PFSK-1 (cell line): ENCODE data around the gene POLD1.

Experiments used
- FOXP2 ChIP-seq: optimal IDR thresholded peaks from 2 replicates; pipeline ENCODE3; 2011; ENCODE audit warnings: borderline replicate concordance, control low read depth, inconsistent platforms; ENCODE audit not compliant: insufficient read depth; ENCODE audit errors: extremely low read length, extremely low read depth
- POLR2AphosphoS5 ChIP-seq: IDR thresholded peaks from 2 replicates; pipeline ENCODE4 v1.6.1; 2012; ENCODE audit warnings: low read depth, mild to moderate bottlenecking, control low read depth, low read length, moderate library complexity
- SIN3A ChIP-seq: IDR thresholded peaks from 2 replicates; pipeline ENCODE4 v1.6.1; 2012; ENCODE audit warnings: mild to moderate bottlenecking, low read length, moderate library complexity, borderline replicate concordance; ENCODE audit not compliant: insufficient read depth
- TAF1 ChIP-seq: IDR thresholded peaks from 2 replicates; pipeline ENCODE4 v1.6.1; 2012; ENCODE audit warnings: low read length, control low read depth, borderline replicate concordance; ENCODE audit not compliant: insufficient read depth
- TF ChIP-seq, protein P1 (sequence below), 2 experiments: IDR thresholded peaks; 2 replicates each; pipeline versions ENCODE4 v1.6.1 to v1.8.0; 2011 to 2012; ENCODE audit warnings: low read depth in 2 of 2, low read length in 2 of 2, control low read depth in 1 of 2, inconsistent platforms in 1 of 2, mild to moderate bottlenecking in 1 of 2, moderate library complexity in 1 of 2; ENCODE audit not compliant: insufficient read depth in 1 of 2

Gene POLD1

DNA sequence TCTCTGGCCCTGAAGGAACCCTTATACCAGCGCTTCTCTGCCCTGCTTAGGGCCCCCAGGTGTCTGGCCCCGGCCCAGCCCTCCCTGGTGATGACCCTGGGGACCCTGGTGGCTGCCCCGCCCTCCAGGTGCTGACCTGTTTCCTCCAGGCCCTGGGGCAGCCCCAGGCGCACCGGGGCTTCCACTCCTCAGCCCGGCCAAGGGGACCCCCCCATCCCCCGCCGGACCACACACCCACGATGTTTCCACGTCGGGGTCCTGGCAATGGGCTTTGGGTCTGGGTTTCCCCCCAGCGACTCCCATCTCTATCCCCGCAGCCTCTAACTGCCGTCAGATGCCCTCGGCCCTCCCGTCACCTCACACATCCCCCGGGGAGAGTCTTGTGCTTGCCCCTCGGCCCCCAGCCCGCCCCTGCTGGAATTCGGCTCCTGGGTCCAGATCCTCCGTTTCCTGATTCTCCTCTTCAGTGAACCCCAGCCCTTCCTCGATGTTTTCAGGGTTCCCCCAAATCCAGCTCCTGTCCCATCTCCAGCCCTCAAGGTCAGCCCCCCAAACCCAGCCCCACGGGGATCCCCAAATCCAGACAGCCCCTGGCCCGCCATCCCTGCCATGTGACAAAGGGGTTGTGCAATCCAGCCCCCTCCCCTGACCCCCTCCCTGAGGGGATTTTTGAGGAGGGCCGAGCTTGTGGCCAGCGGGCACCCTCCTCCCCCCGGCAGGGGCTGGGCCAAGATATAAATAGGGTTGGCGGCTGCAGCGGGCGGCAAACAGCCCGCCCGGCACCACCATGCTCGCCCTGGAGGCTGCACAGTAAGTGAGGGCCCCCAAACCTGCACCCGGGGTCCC, 34.3 kb downstream of the POLD1 start, which contains the start of gene SPIB:
Gene SPIB (plus strand): TSS at position 763 of the 846 bp plus-strand sequence. CDS start 25 bp downstream, at position 788.
- TF ChIP-seq, protein P1, sequence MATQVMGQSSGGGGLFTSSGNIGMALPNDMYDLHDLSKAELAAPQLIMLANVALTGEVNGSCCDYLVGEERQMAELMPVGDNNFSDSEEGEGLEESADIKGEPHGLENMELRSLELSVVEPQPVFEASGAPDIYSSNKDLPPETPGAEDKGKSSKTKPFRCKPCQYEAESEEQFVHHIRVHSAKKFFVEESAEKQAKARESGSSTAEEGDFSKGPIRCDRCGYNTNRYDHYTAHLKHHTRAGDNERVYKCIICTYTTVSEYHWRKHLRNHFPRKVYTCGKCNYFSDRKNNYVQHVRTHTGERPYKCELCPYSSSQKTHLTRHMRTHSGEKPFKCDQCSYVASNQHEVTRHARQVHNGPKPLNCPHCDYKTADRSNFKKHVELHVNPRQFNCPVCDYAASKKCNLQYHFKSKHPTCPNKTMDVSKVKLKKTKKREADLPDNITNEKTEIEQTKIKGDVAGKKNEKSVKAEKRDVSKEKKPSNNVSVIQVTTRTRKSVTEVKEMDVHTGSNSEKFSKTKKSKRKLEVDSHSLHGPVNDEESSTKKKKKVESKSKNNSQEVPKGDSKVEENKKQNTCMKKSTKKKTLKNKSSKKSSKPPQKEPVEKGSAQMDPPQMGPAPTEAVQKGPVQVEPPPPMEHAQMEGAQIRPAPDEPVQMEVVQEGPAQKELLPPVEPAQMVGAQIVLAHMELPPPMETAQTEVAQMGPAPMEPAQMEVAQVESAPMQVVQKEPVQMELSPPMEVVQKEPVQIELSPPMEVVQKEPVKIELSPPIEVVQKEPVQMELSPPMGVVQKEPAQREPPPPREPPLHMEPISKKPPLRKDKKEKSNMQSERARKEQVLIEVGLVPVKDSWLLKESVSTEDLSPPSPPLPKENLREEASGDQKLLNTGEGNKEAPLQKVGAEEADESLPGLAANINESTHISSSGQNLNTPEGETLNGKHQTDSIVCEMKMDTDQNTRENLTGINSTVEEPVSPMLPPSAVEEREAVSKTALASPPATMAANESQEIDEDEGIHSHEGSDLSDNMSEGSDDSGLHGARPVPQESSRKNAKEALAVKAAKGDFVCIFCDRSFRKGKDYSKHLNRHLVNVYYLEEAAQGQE (IDR thresholded peaks at IDR 0.05; ENCODE audit: insufficient read depth in 1 of 2, low read depth in 2 of 2, low read length in 2 of 2), result no peak
- TF ChIP-seq TAF1, result no peak
- no peak for TF ChIP-seq FOXP2
- TF ChIP-seq POLR2AphosphoS5, result no peak
- TF ChIP-seq SIN3A, result no peak

DNA sequence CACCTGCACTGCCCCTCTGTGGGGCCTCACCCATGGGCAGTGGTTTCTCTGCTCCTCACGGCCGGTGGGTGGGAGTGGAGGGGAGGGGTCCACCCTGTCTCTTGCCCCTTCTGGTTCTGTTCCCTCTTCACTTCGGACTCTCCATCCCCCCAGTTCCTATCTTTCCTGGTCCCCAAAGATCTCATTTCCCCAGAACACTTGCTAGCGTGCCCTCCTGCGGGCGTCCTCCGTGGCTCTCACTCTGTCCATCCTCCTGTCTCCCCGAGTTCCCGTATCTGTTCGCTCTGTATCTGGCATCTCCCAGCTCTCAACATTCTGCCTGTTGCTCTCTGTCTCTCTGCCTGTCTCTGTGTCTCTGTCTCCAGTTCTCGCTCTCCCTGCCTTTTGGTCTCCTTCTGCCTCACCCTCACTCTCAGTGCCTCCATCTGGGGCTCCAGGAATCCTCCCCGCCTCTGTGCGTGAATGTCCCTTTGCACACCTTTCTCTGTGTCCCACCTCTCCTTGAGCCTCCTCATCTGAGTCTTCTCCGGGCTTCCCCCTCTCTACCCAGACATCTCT, 35.0 kb downstream of the POLD1 start:
- TF ChIP-seq SIN3A, result no peak
- TF ChIP-seq FOXP2, result no peak

DNA sequence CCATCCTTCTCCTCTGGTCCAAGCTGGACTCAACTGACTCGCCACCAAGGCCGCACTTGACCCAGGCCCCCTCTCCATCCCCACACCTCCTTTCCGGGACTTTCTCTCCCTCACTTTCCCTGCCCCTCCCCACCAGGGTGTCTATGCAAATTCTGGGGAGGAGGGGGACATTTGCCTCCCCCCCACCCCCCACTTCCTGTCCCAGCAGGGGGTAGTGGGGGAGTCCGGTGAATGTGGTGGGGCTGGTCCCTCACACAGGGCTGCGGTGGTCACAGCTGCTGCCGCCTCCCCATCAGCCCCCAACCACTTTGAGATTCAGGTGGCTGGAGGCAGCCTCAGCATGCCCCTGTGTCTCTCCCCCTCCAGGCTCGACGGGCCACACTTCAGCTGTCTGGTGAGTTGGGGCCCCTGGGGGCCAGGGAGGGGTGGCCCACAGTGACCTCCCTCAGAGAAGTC, 35.5 kb downstream of the POLD1 start:
- no peak for TF ChIP-seq SIN3A
- TF ChIP-seq POLR2AphosphoS5, result no peak

DNA sequence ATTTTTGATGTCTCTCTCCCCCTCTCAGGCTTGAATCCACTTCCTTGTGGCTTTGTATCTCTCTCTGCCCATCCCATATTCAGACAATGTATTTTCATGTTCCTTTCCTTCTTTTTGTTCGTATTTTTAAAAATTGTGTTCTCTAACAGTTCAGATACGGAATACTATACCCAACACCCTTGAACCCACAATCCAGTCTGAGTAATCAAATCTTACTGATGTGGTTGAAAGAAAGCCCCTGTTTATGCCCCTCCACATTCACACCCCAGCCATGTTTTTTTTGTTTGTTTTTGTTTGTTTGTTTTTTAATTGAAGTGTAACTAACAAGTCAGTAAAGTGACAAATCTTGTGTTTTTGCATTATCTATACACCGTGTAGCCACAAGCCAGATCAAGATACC, 36.0 kb downstream of the POLD1 start:
- no peak for TF ChIP-seq POLR2AphosphoS5
- TF ChIP-seq, protein P1 (IDR thresholded peaks at IDR 0.05; ENCODE audit: insufficient read depth in 1 of 2, low read depth in 2 of 2, low read length in 2 of 2), result no peak
- TF ChIP-seq TAF1, result no peak
- TF ChIP-seq SIN3A, result no peak
- TF ChIP-seq FOXP2, result no peak

- TF ChIP-seq SIN3A (no peak), TAF1 (no peak), POLR2AphosphoS5 (no peak), FOXP2 (no peak)
- TF ChIP-seq, protein P1 (IDR thresholded peaks at IDR 0.05; ENCODE audit: insufficient read depth in 1 of 2, low read depth in 2 of 2, low read length in 2 of 2), result no peak
Observed at GRCh38 chr19:50420808-50421207, 36.7 kb downstream of the POLD1 start.
